SH-SY5Y (cell line): ENCODE data around the gene CRACDL.

Source experiments
- GATA2 ChIP-seq: IDR thresholded peaks from 2 replicates; pipeline ENCODE4 v1.6.1; 2011; ENCODE audit warnings: mild to moderate bottlenecking, low read depth, low read length
- GATA3 ChIP-seq: IDR thresholded peaks from 2 replicates; pipeline ENCODE4 v1.6.1; 2011; ENCODE audit warnings: low read depth, mild to moderate bottlenecking, low read length, moderate library complexity

GRCh38 chr2:98908931-98909316, 27.1 kb downstream of the CRACDL start:
- TF ChIP-seq GATA2 (no peak), GATA3 (no peak)
